Nephron (organoid): ENCODE results near the gene FOXD4L5.
"Not testable (repeated sequence)": the region's sequence is repeated elsewhere in the genome, so short reads cannot be mapped to it uniquely, and the experiment has no call there.

Experiments used
- H3K27ac Mint-ChIP-seq, 3 experiments: 2 replicates each; pipeline ENCODE4 v1.8.0; 2020; ENCODE audit warnings: mixed read lengths in 3 of 3, mild to moderate bottlenecking in 2 of 3, moderate library complexity in 1 of 3
- H3K27me3 Mint-ChIP-seq: 2 replicates; pipeline ENCODE4 v1.8.0; 2021; ENCODE audit warnings: low read depth, mild to moderate bottlenecking, moderate library complexity, mixed read lengths
- H3K36me3 Mint-ChIP-seq: 2 replicates; pipeline ENCODE4 v1.8.0; 2020; ENCODE audit warnings: low read depth, mixed read lengths
- H3K4me1 Mint-ChIP-seq: 2 replicates; pipeline ENCODE4 v1.8.0; 2020; ENCODE audit warnings: mixed read lengths
- H3K4me3 Mint-ChIP-seq, 3 experiments: 2 replicates each; pipeline ENCODE4 v1.8.0; 2020; ENCODE audit warnings: mild to moderate bottlenecking in 3 of 3, mixed read lengths in 3 of 3, moderate library complexity in 2 of 3
- H3K9me3 Mint-ChIP-seq: 2 replicates; pipeline ENCODE4 v1.8.0; 2020; ENCODE audit warnings: mixed read lengths

The FOXD4L5 gene

GRCh38 chr9:65285109-65285508 is at the start of gene FOXD4L5:
Gene FOXD4L5 (minus strand): TSS chr9:65285209. CDS start chr9:65284377, 832 bp downstream.
- not testable (repeated sequence) for H3K4me1 Mint-ChIP-seq, H3K36me3 Mint-ChIP-seq, H3K27ac Mint-ChIP-seq, H3K9me3 Mint-ChIP-seq, H3K27me3 Mint-ChIP-seq, H3K4me3 Mint-ChIP-seq

- not testable (repeated sequence) for H3K4me3 Mint-ChIP-seq, H3K27ac Mint-ChIP-seq, H3K4me1 Mint-ChIP-seq, H3K27me3 Mint-ChIP-seq, H3K9me3 Mint-ChIP-seq, H3K36me3 Mint-ChIP-seq
Measured at GRCh38 chr9:65283943-65284342, 1.1 kb downstream of the FOXD4L5 start.

GRCh38 chr9:65282976-65283375 is 2.0 kb downstream of the FOXD4L5 start:
- not testable (repeated sequence) for H3K36me3 Mint-ChIP-seq, H3K4me3 Mint-ChIP-seq, H3K27ac Mint-ChIP-seq, H3K9me3 Mint-ChIP-seq, H3K27me3 Mint-ChIP-seq, H3K4me1 Mint-ChIP-seq
